Astrocyte (in vitro differentiated cells and primary cell): ENCODE data around the gene SIDT2. TPM values are rescaled to one million over a fixed set of nuclear protein-coding genes. Genes with fewer than 3 reads are reported as not detected.

Source experiments
- DNase-seq: peaks from one replicate; pipeline ENCODE4 v3.0.0-alpha.2; 2010; ENCODE audit warnings: low read depth
- FAIRE-seq: peaks from 2 replicates; lab custom pipeline; 2011; peaks lifted over from hg19 to GRCh38; lab: Jason Lieb, UNC
- H2AFZ ChIP-seq: 2 replicates; pipeline ENCODE4 v1.6.0; 2012; ENCODE audit warnings: low read depth, low read length, inconsistent platforms
- H3K27ac ChIP-seq: 2 replicates; pipeline ENCODE4 v1.5.1; 2011; ENCODE audit warnings: low read depth, low read length, inconsistent platforms
- H3K27me3 ChIP-seq: 2 replicates; pipeline ENCODE4 v1.6.0; 2011; ENCODE audit warnings: low read length, inconsistent platforms; ENCODE audit not compliant: insufficient read depth
- H3K36me3 ChIP-seq: 2 replicates; pipeline ENCODE4 v1.5.1; 2011; ENCODE audit warnings: low read length, inconsistent platforms; ENCODE audit not compliant: insufficient read depth
- H3K4me1 ChIP-seq: 2 replicates; pipeline ENCODE4 v1.5.1; 2011; ENCODE audit warnings: low read length, inconsistent platforms; ENCODE audit not compliant: insufficient read depth
- H3K4me2 ChIP-seq: 2 replicates; pipeline ENCODE4 v1.6.0; 2012; ENCODE audit warnings: low read length, inconsistent platforms
- H3K4me3 ChIP-seq: 2 replicates; pipeline ENCODE4 v1.5.1; 2011; ENCODE audit warnings: low read depth, mild to moderate bottlenecking, low read length, inconsistent platforms; ENCODE audit not compliant: insufficient read depth
- H3K79me2 ChIP-seq: 2 replicates; pipeline ENCODE4 v1.6.0; 2012; ENCODE audit warnings: mild to moderate bottlenecking, low read length, inconsistent platforms; ENCODE audit not compliant: insufficient read depth
- H3K9ac ChIP-seq: 2 replicates; pipeline ENCODE4 v1.6.0; 2012; ENCODE audit warnings: mild to moderate bottlenecking, low read length, inconsistent platforms
- H3K9me3 ChIP-seq: 2 replicates; pipeline ENCODE4 v1.5.1; 2012; ENCODE audit warnings: low read depth, mild to moderate bottlenecking, low read length, inconsistent platforms; ENCODE audit not compliant: insufficient read depth
- H4K20me1 ChIP-seq: 2 replicates; pipeline ENCODE4 v1.6.0; 2012; ENCODE audit warnings: low read length, inconsistent platforms; ENCODE audit not compliant: insufficient read depth
- H3K27ac Mint-ChIP-seq: one replicate; pipeline ENCODE4 v1.8.0; 2021; ENCODE audit warnings: mild to moderate bottlenecking, mixed read lengths; ENCODE audit not compliant: unreplicated experiment
- H3K27me3 Mint-ChIP-seq: one replicate; pipeline ENCODE4 v1.8.0; 2021; ENCODE audit warnings: low read depth, mixed read lengths; ENCODE audit not compliant: unreplicated experiment
- H3K36me3 Mint-ChIP-seq: one replicate; pipeline ENCODE4 v1.8.0; 2021; ENCODE audit warnings: low read depth, mixed read lengths; ENCODE audit not compliant: unreplicated experiment
- H3K4me1 Mint-ChIP-seq: one replicate; pipeline ENCODE4 v1.8.0; 2021; ENCODE audit warnings: low read depth, mixed read lengths; ENCODE audit not compliant: unreplicated experiment
- H3K4me3 Mint-ChIP-seq: one replicate; pipeline ENCODE4 v1.8.0; 2021; ENCODE audit warnings: mild to moderate bottlenecking, moderate library complexity, mixed read lengths; ENCODE audit not compliant: unreplicated experiment
- H3K9me3 Mint-ChIP-seq: one replicate; pipeline ENCODE4 v1.8.0; 2021; ENCODE audit warnings: mild to moderate bottlenecking, mixed read lengths; ENCODE audit not compliant: unreplicated experiment
- EZH2 ChIP-seq: IDR thresholded peaks from 2 replicates; pipeline ENCODE4 v1.6.1; 2012; ENCODE audit warnings: mild to moderate bottlenecking, low read length, inconsistent platforms; ENCODE audit not compliant: insufficient read depth
- total RNA-seq: library from RNA; stranded (reverse); gene quantifications from 2 replicates; pipeline ENCODE4 v1.2.1, GENCODE V29; 2021
- TF ChIP-seq, protein P1 (sequence below): IDR thresholded peaks from 2 replicates; pipeline ENCODE4 v1.5.1; 2011; ENCODE audit warnings: low read depth, mild to moderate bottlenecking, inconsistent platforms, low read length, moderate library complexity; ENCODE audit not compliant: insufficient read depth

SIDT2 gene
- total RNA-seq, 1 donor from 2014 or later, result 55.8 TPM

DNA sequence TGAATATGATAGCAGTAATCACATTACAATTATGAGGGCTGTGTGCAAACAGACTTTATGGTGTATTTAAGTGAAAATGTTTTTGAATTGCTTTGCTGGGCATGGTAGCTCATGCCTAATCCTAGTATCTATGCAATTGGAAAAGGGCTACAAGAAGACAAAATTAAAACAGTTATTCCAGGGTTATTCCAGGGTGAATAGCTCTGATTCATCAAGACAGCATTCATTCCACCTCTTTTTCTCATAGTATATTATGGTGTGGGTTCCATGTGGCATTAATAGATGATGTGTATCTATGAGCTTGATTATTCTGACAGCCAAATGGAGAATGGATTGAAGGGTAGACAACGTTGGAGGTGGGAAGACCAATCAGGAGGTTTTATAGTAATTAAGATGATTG is 12.1 kb upstream of the SIDT2 start:
- H3K4me2 ChIP-seq, result no peak overlapping the region
- H3K9ac ChIP-seq, result no peak overlapping the region
- FAIRE-seq, result no peak
- H3K27ac ChIP-seq, result no peak overlapping the region
- no peaks in the 10 kb centered on the region for H3K9me3 Mint-ChIP-seq
- H4K20me1 ChIP-seq, result peaks cover 49% of the 10 kb centered on the region
- H3K27me3 Mint-ChIP-seq, result no peaks in the 10 kb centered on the region
- H3K36me3 Mint-ChIP-seq, result peaks cover 12% of the 10 kb centered on the region
- no peaks in the 10 kb centered on the region for H3K27me3 ChIP-seq
- H3K27ac Mint-ChIP-seq, result no peak overlapping the region
- no peak overlapping the region for H2AFZ ChIP-seq
- DNase-seq, result no peak
- H3K4me3 ChIP-seq, result no peak overlapping the region
- peaks cover 29% of the 10 kb centered on the region for H3K4me1 Mint-ChIP-seq
- no peaks in the 10 kb centered on the region for H3K4me1 ChIP-seq
- peaks cover 37% of the 10 kb centered on the region for H3K79me2 ChIP-seq
- no peak overlapping the region for H3K4me3 Mint-ChIP-seq
- no peaks in the 10 kb centered on the region for H3K9me3 ChIP-seq
- peaks cover 42% of the 10 kb centered on the region for H3K36me3 ChIP-seq
- no peak for TF ChIP-seq EZH2

DNA sequence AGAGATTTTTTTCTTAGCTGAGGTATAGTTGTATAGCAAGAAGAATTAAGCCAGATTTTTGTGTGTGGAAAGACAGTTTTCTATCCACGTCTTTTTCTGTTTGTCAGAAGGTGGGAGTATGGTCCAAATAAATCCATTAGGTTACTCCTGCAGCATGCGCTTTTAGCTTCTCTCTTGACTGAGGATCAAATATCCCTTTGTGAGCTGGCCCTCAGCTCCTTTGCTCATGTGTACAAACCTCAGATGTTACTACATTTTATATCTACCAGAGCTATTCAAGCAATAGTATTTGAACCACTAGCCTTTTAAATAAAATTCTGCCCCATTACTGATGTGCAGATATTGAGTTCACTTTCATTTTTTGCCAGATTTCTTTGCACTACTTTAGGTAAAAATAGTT is 8.8 kb upstream of the SIDT2 start:
- Mint-ChIP-seq H3K36me3 (peaks cover 10% of the 10 kb centered on the region), H3K27me3 (no peaks in the 10 kb centered on the region), H3K27ac (peak overlapping the region; percentile 24), H3K4me3 (no peak overlapping the region), H3K4me1 (peaks cover 50% of the 10 kb centered on the region), H3K9me3 (no peaks in the 10 kb centered on the region)
- no peak for FAIRE-seq
- peaks cover 4% of the 10 kb centered on the region for H3K4me1 ChIP-seq
- H3K79me2 ChIP-seq, result peaks cover 23% of the 10 kb centered on the region
- DNase-seq, result no peak
- H4K20me1 ChIP-seq, result peaks cover 57% of the 10 kb centered on the region
- no peak overlapping the region for H3K4me2 ChIP-seq
- H3K9me3 ChIP-seq, result no peaks in the 10 kb centered on the region
- no peaks in the 10 kb centered on the region for H3K27me3 ChIP-seq
- no peak overlapping the region for H2AFZ ChIP-seq
- H3K9ac ChIP-seq, result no peak overlapping the region
- peaks cover 25% of the 10 kb centered on the region for H3K36me3 ChIP-seq
- TF ChIP-seq EZH2, result no peak
- TF ChIP-seq, protein P1, sequence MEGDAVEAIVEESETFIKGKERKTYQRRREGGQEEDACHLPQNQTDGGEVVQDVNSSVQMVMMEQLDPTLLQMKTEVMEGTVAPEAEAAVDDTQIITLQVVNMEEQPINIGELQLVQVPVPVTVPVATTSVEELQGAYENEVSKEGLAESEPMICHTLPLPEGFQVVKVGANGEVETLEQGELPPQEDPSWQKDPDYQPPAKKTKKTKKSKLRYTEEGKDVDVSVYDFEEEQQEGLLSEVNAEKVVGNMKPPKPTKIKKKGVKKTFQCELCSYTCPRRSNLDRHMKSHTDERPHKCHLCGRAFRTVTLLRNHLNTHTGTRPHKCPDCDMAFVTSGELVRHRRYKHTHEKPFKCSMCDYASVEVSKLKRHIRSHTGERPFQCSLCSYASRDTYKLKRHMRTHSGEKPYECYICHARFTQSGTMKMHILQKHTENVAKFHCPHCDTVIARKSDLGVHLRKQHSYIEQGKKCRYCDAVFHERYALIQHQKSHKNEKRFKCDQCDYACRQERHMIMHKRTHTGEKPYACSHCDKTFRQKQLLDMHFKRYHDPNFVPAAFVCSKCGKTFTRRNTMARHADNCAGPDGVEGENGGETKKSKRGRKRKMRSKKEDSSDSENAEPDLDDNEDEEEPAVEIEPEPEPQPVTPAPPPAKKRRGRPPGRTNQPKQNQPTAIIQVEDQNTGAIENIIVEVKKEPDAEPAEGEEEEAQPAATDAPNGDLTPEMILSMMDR, result no peak
- H3K27ac ChIP-seq, result no peak overlapping the region
- H3K4me3 ChIP-seq, result no peak overlapping the region

DNA sequence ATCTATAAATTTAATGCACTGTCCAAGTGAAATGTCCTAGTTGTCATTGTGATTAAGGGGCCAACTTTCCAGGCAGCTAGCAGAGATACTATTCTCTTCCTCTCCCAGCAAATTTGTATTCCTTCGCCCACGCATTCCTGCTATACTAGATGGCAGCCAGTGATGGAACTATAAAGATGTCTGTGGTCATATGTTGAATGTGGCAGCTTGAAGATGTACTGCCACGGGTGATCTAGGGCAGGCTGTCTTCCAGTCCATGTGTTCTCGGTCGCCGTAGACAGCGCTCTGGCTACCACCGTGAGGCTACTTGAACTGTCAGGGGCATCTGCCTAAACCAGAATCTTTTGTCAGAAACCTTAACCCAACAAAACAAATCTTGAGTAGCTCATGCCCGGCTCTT is 8.3 kb upstream of the SIDT2 start:
- DNase-seq (no peak), FAIRE-seq (no peak)
- Histone ChIP-seq H3K9ac (no peak overlapping the region), H3K9me3 (no peaks in the 10 kb centered on the region), H3K4me2 (no peak overlapping the region), H3K4me1 (peaks cover 4% of the 10 kb centered on the region), H3K27me3 (no peaks in the 10 kb centered on the region), H3K4me3 (no peak overlapping the region), H4K20me1 (peaks cover 57% of the 10 kb centered on the region), H2AFZ (no peak overlapping the region), H3K27ac (no peak overlapping the region), H3K79me2 (peaks cover 23% of the 10 kb centered on the region), H3K36me3 (peaks cover 24% of the 10 kb centered on the region)
- H3K9me3 Mint-ChIP-seq, result no peaks in the 10 kb centered on the region
- no peak for TF ChIP-seq EZH2
- TF ChIP-seq, protein P1, result no peak
- no peaks in the 10 kb centered on the region for H3K27me3 Mint-ChIP-seq
- peak overlapping the region; percentile 24 for H3K27ac Mint-ChIP-seq
- peaks cover 51% of the 10 kb centered on the region for H3K4me1 Mint-ChIP-seq
- no peak overlapping the region for H3K4me3 Mint-ChIP-seq
- peaks cover 13% of the 10 kb centered on the region for H3K36me3 Mint-ChIP-seq
